Esophagus muscularis mucosa (tissue), 4 donors: ENCODE data around the gene HSPA1B.

Experiments used
- CTCF ChIP-seq, 3 experiments: fragments of 200-600 bp in 2 of 3; fragments of 450-650 bp in 1 of 3; sonication (generic) in 2 of 3; IDR thresholded peaks; one replicate each; pipeline ENCODE4 v1.5.1; 2017 to 2019; ENCODE audit warnings: antibody characterized with exemption in 3 of 3, mild to moderate bottlenecking in 2 of 3, moderate library complexity in 1 of 3
- EP300 ChIP-seq: sonication (generic); formaldehyde crosslinking; IDR thresholded peaks from one replicate; pipeline ENCODE4 v1.6.1; 2017; ENCODE audit warnings: antibody characterized with exemption
- POLR2A ChIP-seq: fragments of 450-650 bp; IDR thresholded peaks from one replicate; pipeline ENCODE4 v1.6.1; 2017; ENCODE audit warnings: antibody characterized with exemption, moderate library complexity, mild to moderate bottlenecking, low read depth
- POLR2AphosphoS5 ChIP-seq, 2 donors: sonication (generic); formaldehyde crosslinking; IDR thresholded peaks; one replicate each; pipeline ENCODE4 v1.6.1; 2017; ENCODE audit warnings: antibody characterized with exemption in 2 of 2

GRCh38 chr6:31879143-31879542 is 51.6 kb downstream of the HSPA1B start:
- TF ChIP-seq CTCF (IDR thresholded peaks at IDR 0.05) (no peak), EP300 (no peak), POLR2A (no peak), POLR2AphosphoS5 (IDR thresholded peaks at IDR 0.05) (no peak)
